ENCODE results near the gene TOMM7. TPM values are rescaled to one million over a fixed set of nuclear protein-coding genes. Genes with fewer than 3 reads are reported as not detected.

Gene TOMM7
- polyA plus RNA-seq, 1 of the 3 experiments (the other 2 are of a cell fraction), result 546 TPM

GRCh38 chr7:22809902-22810642 lies 12.6 kb downstream of the TOMM7 start:
- H4K20me1 ChIP-seq (ENCODE audit: insufficient read depth), result 0 out of 2 replicates have a peak, but pooled peaks cover 4% of the 10 kb centered on the region
- CTCF ChIA-PET, result interaction anchor here (1.0 to 1.6 kb wide), 2 partner anchors 26 to 27 kb away, joined by 4 read pairs; no protein-coding TSS in a partner anchor

GRCh38 chr7:22808140-22808539 lies 14.5 kb downstream of the TOMM7 start:
- Histone ChIP-seq H3K36me3 (replicated peaks in 1 of 2; ENCODE audit: control insufficient read depth in 1 of 2, insufficient read depth in 2 of 2, low read length in 1 of 2) (peaks cover 13 to 15% of the 10 kb centered on the region in 2 experiments), H2AFZ (ENCODE audit: low read depth) (no peak overlapping the region), H3K79me2 (ENCODE audit: insufficient read depth) (no peaks in the 10 kb centered on the region), H3K27me3 (ENCODE audit: insufficient read depth) (peaks cover 9% of the 10 kb centered on the region; the same call in 1 of the 2 replicates), H3K4me3 (ENCODE audit: low read depth in 2 of 2, low read length in 1 of 2) (no peak overlapping the region), H3K9ac (no peak overlapping the region), H4K20me1 (ENCODE audit: insufficient read depth) (no peaks in the 10 kb centered on the region), H3K4me2 (no peak overlapping the region), H3K27ac (ENCODE audit: low read depth in 2 of 2, low read length in 1 of 2) (no peak overlapping the region), H3K4me1 (ENCODE audit: control insufficient read depth in 1 of 2, insufficient read depth in 2 of 2, low read depth in 1 of 2, low read length in 1 of 2) (no peaks in the 10 kb centered on the region), H3F3A (replicated peaks; ENCODE audit: insufficient read depth) (no peaks in the 10 kb centered on the region), H3K9me3 (no peaks in the 10 kb centered on the region), H3K9me2 (no peaks in the 10 kb centered on the region)
- TF ChIP-seq POLR2AphosphoS5 (IDR thresholded peaks at IDR 0.05; ENCODE audit: low read depth, low read length) (no peak), TCF12 (IDR thresholded peaks at IDR 0.05) (no peak), RCOR1 (IDR thresholded peaks at IDR 0.05; ENCODE audit: low read length) (no peak), FOSL2 (IDR thresholded peaks at IDR 0.05; ENCODE audit: borderline replicate concordance, low read depth) (no peak), EZH2phosphoT487 (IDR thresholded peaks at IDR 0.05; ENCODE audit: borderline replicate concordance, low read depth) (no peak), FOXJ3 (CRISPR knock-in tag; IDR thresholded peaks at IDR 0.05) (no peak), SMC3 (IDR thresholded peaks at IDR 0.05; ENCODE audit: low read depth, low read length) (no peak), YY1 (IDR thresholded peaks at IDR 0.05; ENCODE audit: low read depth) (no peak)
- DNase-seq, result no peak
- WGBS (ENCODE audit: low lambda C conversion rate), result 11% methylated on average over 6 of the region's 6 CpGs
- ChIA-PET POLR2A (no interaction called here), CTCF (interaction anchor here (1.5 kb wide), 1 partner anchor 249 kb away, joined by 3 read pairs; no protein-coding TSS in a partner anchor)

More at GRCh38 chr7:22809902-22810642, 12.6 kb downstream of the TOMM7 start:
- POLR2A ChIA-PET, result interaction anchor here (1.1 kb wide), 1 partner anchor 13 kb away, joined by 6 read pairs; the partner anchor contains the start of gene TOMM7
- H3K79me2 ChIP-seq (ENCODE audit: insufficient read depth), result no peaks in the 10 kb centered on the region
- TF ChIP-seq RCOR1 (IDR thresholded peaks at IDR 0.05; ENCODE audit: low read length) (no peak), USF2 (IDR thresholded peaks at IDR 0.05; ENCODE audit: borderline replicate concordance, low read depth, low read length) (no peak)
- WGBS (ENCODE audit: low lambda C conversion rate), result 97% methylated on average over 4 of the region's 4 CpGs
- no peak for DNase-seq
- no peaks in the 10 kb centered on the region for H3K9me2 ChIP-seq
- no peak overlapping the region for H3K27ac ChIP-seq (ENCODE audit: low read depth in 2 of 2, low read length in 1 of 2)
- H2AFZ ChIP-seq (ENCODE audit: low read depth), result no peak overlapping the region
- no peaks in the 10 kb centered on the region for H3K9me3 ChIP-seq
- H3K9ac ChIP-seq, result no peak overlapping the region
- no peaks in the 10 kb centered on the region for H3K4me1 ChIP-seq (ENCODE audit: control insufficient read depth in 1 of 2, insufficient read depth in 2 of 2, low read depth in 1 of 2, low read length in 1 of 2)
- no peak overlapping the region for H3K4me2 ChIP-seq
- no peak overlapping the region for H3K4me3 ChIP-seq (ENCODE audit: low read depth in 2 of 2, low read length in 1 of 2)
- H3K27me3 ChIP-seq (ENCODE audit: insufficient read depth), result peaks cover 9% of the 10 kb centered on the region; the same call in 1 of the 2 replicates
- no peaks in the 10 kb centered on the region for H3F3A ChIP-seq (replicated peaks; ENCODE audit: insufficient read depth)
- peaks cover 25 to 28% of the 10 kb centered on the region in 2 experiments for H3K36me3 ChIP-seq (replicated peaks in 1 of 2; ENCODE audit: control insufficient read depth in 1 of 2, insufficient read depth in 2 of 2, low read length in 1 of 2)

DNA sequence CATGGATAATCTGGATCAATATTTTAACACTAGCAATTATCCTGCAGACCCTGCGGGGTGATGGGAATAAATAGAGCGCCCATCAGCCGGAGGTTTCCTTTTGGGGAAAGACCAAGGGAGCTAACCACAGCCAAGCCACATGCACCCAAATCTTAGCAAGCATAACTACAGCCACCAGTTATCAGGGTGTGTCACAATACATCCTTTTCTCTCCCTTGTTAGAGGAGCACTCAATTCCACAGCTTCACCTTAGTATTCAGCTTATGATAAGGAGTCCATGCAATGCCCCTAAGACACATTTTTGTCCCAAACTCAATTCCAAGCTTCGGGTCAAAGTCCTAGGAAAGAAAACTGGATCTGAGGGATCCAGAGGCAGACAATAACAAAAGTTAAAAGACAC lies 15.9 kb downstream of the TOMM7 start:
- H3K27ac ChIP-seq (ENCODE audit: low read depth in 2 of 2, low read length in 1 of 2), result no peak overlapping the region
- peaks cover under 1 to 2% of the 10 kb centered on the region in 2 experiments for H3K36me3 ChIP-seq (replicated peaks in 1 of 2; ENCODE audit: control insufficient read depth in 1 of 2, insufficient read depth in 2 of 2, low read length in 1 of 2)
- H3K27me3 ChIP-seq (ENCODE audit: insufficient read depth), result peaks cover 9% of the 10 kb centered on the region; the same call in 1 of the 2 replicates
- no peaks in the 10 kb centered on the region for H3K4me1 ChIP-seq (ENCODE audit: control insufficient read depth in 1 of 2, insufficient read depth in 2 of 2, low read depth in 1 of 2, low read length in 1 of 2)
- H3K4me3 ChIP-seq (ENCODE audit: low read depth in 2 of 2, low read length in 1 of 2), result no peak overlapping the region
- no peak for TF ChIP-seq ELF1 (IDR thresholded peaks at IDR 0.05)
- no peaks in the 10 kb centered on the region for H3K9me2 ChIP-seq
- no peak overlapping the region for H3K9ac ChIP-seq
- no peaks in the 10 kb centered on the region for H3K79me2 ChIP-seq (ENCODE audit: insufficient read depth)
- H3K9me3 ChIP-seq, result no peaks in the 10 kb centered on the region
- no peaks in the 10 kb centered on the region for H4K20me1 ChIP-seq (ENCODE audit: insufficient read depth)
- H3F3A ChIP-seq (replicated peaks; ENCODE audit: insufficient read depth), result no peaks in the 10 kb centered on the region
- WGBS (ENCODE audit: low lambda C conversion rate), result 39% methylated on average over 4 of the region's 4 CpGs
- H3K4me2 ChIP-seq, result no peak overlapping the region
- H2AFZ ChIP-seq (ENCODE audit: low read depth), result no peak overlapping the region
- ChIA-PET POLR2A (no interaction called here), CTCF (interaction anchor here (0.9 to 1.6 kb wide), 5 partner anchors 16 to 1763 kb away, joined by 3 to 4 read pairs (median 4); no protein-coding TSS in a partner anchor)
- DNase-seq, result no peak
